ENCODE data around the gene SASS6.

The SASS6 gene

DNA sequence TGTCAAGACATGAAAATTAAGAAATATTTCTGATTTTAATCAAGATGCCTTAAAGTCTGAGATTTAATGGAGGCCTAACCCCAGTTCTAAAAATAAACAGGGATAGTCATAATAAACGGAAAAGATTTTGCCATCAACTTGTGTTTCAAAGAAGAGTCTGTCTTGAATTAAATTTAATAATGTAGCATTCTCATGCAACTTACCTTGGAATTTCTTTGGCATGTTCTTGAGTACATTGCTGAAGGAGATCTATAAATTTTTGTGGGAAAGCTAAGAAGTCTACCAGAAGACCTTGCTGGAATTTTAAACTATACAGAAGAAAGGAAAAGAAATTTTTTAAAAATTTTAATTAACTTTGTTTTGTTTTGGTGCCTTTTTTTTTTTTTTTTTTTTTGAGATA lies 10.6 kb downstream of the SASS6 start:
- TF ChIP-seq, protein P1, sequence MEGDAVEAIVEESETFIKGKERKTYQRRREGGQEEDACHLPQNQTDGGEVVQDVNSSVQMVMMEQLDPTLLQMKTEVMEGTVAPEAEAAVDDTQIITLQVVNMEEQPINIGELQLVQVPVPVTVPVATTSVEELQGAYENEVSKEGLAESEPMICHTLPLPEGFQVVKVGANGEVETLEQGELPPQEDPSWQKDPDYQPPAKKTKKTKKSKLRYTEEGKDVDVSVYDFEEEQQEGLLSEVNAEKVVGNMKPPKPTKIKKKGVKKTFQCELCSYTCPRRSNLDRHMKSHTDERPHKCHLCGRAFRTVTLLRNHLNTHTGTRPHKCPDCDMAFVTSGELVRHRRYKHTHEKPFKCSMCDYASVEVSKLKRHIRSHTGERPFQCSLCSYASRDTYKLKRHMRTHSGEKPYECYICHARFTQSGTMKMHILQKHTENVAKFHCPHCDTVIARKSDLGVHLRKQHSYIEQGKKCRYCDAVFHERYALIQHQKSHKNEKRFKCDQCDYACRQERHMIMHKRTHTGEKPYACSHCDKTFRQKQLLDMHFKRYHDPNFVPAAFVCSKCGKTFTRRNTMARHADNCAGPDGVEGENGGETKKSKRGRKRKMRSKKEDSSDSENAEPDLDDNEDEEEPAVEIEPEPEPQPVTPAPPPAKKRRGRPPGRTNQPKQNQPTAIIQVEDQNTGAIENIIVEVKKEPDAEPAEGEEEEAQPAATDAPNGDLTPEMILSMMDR (conservative IDR thresholded peaks at IDR 0.05; ENCODE audit: control insufficient read depth, insufficient read depth, low read depth, low read length), result no peak
- H3K4me3 ChIP-seq (ENCODE audit: control insufficient read depth, low read depth, low read length), result no peak overlapping the region
- no peak for DNase-seq (ENCODE audit: low read depth)

DNA sequence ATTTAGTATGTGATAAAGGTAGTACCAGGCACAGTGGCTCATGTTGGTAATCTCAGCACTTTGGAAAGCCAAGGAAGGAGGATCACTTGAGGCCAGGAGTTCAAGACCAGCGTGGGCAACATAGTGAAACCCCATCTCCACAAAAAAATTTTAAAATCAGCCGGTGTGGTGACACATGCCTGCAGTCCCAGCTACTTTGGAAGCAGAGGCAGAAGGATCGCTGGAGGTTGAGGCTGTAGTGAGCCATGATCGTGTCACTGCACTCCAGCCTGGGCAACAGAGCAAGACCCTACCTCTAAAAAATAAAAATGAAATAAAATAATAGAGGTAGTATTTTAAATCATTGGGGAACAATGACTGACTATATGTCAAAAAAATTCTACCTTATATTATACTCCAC lies 17.2 kb downstream of the SASS6 start:
- no peak for DNase-seq (ENCODE audit: low read depth)

DNA sequence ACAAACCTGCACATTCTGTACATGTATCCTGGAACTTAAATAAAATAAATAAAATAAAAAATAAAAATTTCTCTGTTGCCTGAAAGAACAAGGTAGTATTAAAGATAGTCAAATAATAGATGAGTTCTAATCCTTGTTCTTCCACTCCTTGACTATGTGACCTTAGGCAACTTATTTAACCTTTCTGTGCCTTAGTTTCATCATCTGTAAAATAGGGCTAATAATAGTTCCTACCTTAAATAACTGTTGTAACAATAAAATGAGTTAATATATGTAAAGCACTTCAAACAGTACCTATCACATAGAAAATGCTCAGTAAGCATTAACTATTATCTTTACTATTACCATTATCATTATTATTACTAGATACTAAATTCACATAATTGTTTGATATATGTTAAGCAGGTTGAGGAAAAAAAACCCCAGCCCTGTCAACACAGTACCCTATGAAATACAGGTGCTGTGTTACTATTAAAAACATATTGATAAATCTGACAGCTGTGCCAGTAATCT lies 23.1 kb downstream of the SASS6 start:
- TF ChIP-seq, protein P1 (conservative IDR thresholded peaks at IDR 0.05; ENCODE audit: control insufficient read depth, insufficient read depth, low read depth, low read length), result no peak
- H3K4me3 ChIP-seq (ENCODE audit: control insufficient read depth, low read depth, low read length), result no peak overlapping the region
- no peak for DNase-seq (ENCODE audit: low read depth)

More for the DNA sequence above, 17.2 kb downstream of the SASS6 start:
- TF ChIP-seq, protein P1 (conservative IDR thresholded peaks at IDR 0.05; ENCODE audit: control insufficient read depth, insufficient read depth, low read depth, low read length), result no peak
- no peak overlapping the region for H3K4me3 ChIP-seq (ENCODE audit: control insufficient read depth, low read depth, low read length)

DNA sequence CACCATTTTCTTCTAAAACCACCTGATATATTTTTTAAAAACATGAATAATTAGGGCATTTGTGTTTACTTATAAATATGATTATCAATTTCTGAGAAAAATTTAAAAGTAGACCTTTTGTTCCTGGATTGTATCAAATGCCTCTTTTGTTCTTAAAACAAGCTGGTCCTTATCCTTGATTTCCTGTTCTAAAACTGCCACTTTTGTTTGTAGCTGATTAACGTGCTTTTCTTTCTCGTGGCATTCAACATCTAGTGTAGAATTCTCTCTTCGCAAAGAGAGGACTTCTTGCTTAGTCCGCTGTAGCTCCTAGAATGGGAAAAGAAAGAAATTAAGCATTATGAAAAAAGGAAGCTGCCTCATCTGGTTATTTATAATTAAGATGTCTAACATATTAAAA lies 25.0 kb downstream of the SASS6 start:
- DNase-seq (ENCODE audit: low read depth), result no peak
- H3K4me3 ChIP-seq (ENCODE audit: control insufficient read depth, low read depth, low read length), result no peak overlapping the region
- TF ChIP-seq, protein P1 (conservative IDR thresholded peaks at IDR 0.05; ENCODE audit: control insufficient read depth, insufficient read depth, low read depth, low read length), result no peak

DNA sequence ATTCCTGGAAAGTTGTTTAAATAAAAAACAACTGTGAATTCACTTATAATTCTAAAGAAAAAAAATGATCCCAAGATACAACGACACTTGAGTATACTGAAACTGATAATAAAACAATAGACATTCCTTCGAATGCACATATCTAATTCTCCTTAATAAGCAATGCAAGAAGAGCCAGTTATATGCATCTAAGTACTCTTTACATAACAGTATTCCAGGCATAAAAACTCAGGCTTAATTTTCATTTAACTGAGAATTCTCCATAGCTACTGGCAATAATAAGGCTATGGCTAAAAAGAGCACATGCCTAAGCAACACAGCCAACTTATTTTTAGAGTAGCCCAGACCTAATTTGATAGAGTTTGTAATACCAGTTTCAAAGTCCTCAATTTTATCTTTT lies 31.2 kb downstream of the SASS6 start:
- TF ChIP-seq, protein P1 (conservative IDR thresholded peaks at IDR 0.05; ENCODE audit: control insufficient read depth, insufficient read depth, low read depth, low read length), result no peak
- no peak for DNase-seq (ENCODE audit: low read depth)
- H3K4me3 ChIP-seq (ENCODE audit: control insufficient read depth, low read depth, low read length), result no peak overlapping the region

DNA sequence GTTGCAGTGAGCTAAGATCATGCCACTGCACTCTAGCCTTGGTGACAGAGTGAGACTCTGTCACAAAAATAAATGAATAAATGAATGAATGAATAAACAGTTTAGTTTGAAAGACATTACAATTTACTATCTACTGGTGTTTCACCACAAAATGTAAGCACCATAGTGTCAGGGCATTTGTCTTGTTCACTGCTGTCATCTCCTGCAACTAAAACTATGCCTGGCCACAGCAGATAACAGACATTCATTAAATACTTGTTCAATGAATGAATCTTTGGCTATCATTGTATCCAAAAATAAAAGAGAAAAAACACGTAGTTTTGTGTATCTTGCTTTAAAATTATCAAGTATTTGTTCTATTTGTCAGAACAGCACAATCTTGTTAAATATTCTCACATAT lies 32.5 kb downstream of the SASS6 start:
- no peak overlapping the region for H3K4me3 ChIP-seq (ENCODE audit: control insufficient read depth, low read depth, low read length)
- TF ChIP-seq, protein P1 (conservative IDR thresholded peaks at IDR 0.05; ENCODE audit: control insufficient read depth, insufficient read depth, low read depth, low read length), result no peak
- DNase-seq (ENCODE audit: low read depth), result no peak

DNA sequence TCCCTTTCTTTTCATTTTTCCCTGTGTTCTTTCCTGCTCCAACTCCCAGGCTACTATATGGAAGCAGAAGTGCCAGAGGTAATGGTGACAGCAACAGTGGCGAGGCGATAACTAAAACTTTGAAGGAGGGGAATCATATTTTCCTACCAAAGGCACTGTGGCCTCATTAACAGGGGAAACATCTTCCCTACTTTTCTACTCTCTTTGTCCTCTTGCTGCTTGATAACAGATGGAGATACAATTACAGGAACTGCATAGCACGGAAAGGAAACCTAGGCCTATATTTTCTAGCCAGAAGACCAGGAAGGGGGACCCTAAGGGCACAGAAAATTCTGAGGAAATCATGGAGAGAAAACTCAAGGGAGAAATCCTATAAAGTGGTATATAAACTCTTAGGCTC lies 42.3 kb downstream of the SASS6 start:
- no peak for DNase-seq (ENCODE audit: low read depth)
- H3K4me3 ChIP-seq (ENCODE audit: control insufficient read depth, low read depth, low read length), result no peak overlapping the region
- TF ChIP-seq, protein P1 (conservative IDR thresholded peaks at IDR 0.05; ENCODE audit: control insufficient read depth, insufficient read depth, low read depth, low read length), result no peak

All from fibroblast of mammary gland (primary cell).